GM18502 (cell line): ENCODE measurements around the gene BMP8B.

ENCODE experiments used
- ATAC-seq: cut with Tn5 transposase; IDR thresholded peaks from one replicate; pipeline ENCODE4 v1.9.1; 2021; ENCODE audit warnings: mild to moderate bottlenecking; ENCODE audit not compliant: unreplicated experiment, poor library complexity

The BMP8B gene

GRCh38 chr1:39729842-39730241, 58.8 kb downstream of the BMP8B start:
- no peak for ATAC-seq

- ATAC-seq = no peak
Measured at GRCh38 chr1:39729030-39729429, 59.6 kb downstream of the BMP8B start.

GRCh38 chr1:39727932-39728317, 60.7 kb downstream of the BMP8B start:
- no peak for ATAC-seq

GRCh38 chr1:39727221-39727931, 61.3 kb downstream of the BMP8B start:
- no peak for ATAC-seq

GRCh38 chr1:39726600-39726999, 62.1 kb downstream of the BMP8B start:
- ATAC-seq = no peak

- ATAC-seq = no peak
Measured at GRCh38 chr1:39722495-39722894, 66.2 kb downstream of the BMP8B start.

GRCh38 chr1:39721664-39722063, 67.0 kb downstream of the BMP8B start:
- no peak for ATAC-seq

- no peak for ATAC-seq
Measured at GRCh38 chr1:39720094-39720999, 68.3 kb downstream of the BMP8B start.

- ATAC-seq = no peak
Measured at GRCh38 chr1:39717809-39718208, 70.9 kb downstream of the BMP8B start.

GRCh38 chr1:39713557-39713956, 75.1 kb downstream of the BMP8B start:
- ATAC-seq = no peak

- no peak for ATAC-seq
Measured at GRCh38 chr1:39711966-39712340, 76.7 kb downstream of the BMP8B start.

GRCh38 chr1:39711104-39711965, 77.3 kb downstream of the BMP8B start:
- ATAC-seq = no peak

GRCh38 chr1:39707506-39707905, 81.2 kb downstream of the BMP8B start:
- ATAC-seq = no peak
